Brain microvascular endothelial cell (primary cell): ENCODE measurements around the gene KMT2C.
"Not testable (repeated sequence)": the region's sequence is repeated elsewhere in the genome, so short reads cannot be mapped to it uniquely, and the experiment has no call there.

ENCODE experiments used
- DNase-seq: peaks from one replicate; pipeline ENCODE4 v3.0.0-alpha.2; 2020
- H3K27ac ChIP-seq: fragments of 250-450 bp; sonication (Bioruptor Pico); 2 replicates; pipeline ENCODE4 v1.5.1; 2020; ENCODE audit warnings: mild to moderate bottlenecking, moderate library complexity
- H3K27me3 ChIP-seq: fragments of 250-450 bp; sonication (Bioruptor Pico); replicated peaks from 2 replicates; pipeline ENCODE4 v1.5.1; 2020; ENCODE audit warnings: mild to moderate bottlenecking
- H3K36me3 ChIP-seq: fragments of 250-450 bp; sonication (Bioruptor Pico); replicated peaks from 2 replicates; pipeline ENCODE4 v1.5.1; 2020; ENCODE audit warnings: mild to moderate bottlenecking
- H3K4me3 ChIP-seq: 2 replicates; pipeline ENCODE4 v1.5.1; 2011; ENCODE audit warnings: low read depth, mild to moderate bottlenecking, control low read depth, low read length, moderate library complexity
- in situ Hi-C: cut with HindIII; loops from 2 replicates; pipeline ENCODE4 v1.10.0; 2017; ENCODE audit warnings: low sequenced_read_pairs, low pct_ligation_motif_present
- TF ChIP-seq, protein P1 (sequence below): IDR thresholded peaks from 2 replicates; pipeline ENCODE4 v1.5.1; 2011; ENCODE audit warnings: low read depth, mild to moderate bottlenecking, moderate library complexity, low read length, control low read depth, inconsistent platforms; ENCODE audit errors: missing control alignments

Gene KMT2C

GRCh38 chr7:152399344-152399743, 36.5 kb downstream of the KMT2C start:
- in situ Hi-C loops: no loop called here
- TF ChIP-seq, protein P1, sequence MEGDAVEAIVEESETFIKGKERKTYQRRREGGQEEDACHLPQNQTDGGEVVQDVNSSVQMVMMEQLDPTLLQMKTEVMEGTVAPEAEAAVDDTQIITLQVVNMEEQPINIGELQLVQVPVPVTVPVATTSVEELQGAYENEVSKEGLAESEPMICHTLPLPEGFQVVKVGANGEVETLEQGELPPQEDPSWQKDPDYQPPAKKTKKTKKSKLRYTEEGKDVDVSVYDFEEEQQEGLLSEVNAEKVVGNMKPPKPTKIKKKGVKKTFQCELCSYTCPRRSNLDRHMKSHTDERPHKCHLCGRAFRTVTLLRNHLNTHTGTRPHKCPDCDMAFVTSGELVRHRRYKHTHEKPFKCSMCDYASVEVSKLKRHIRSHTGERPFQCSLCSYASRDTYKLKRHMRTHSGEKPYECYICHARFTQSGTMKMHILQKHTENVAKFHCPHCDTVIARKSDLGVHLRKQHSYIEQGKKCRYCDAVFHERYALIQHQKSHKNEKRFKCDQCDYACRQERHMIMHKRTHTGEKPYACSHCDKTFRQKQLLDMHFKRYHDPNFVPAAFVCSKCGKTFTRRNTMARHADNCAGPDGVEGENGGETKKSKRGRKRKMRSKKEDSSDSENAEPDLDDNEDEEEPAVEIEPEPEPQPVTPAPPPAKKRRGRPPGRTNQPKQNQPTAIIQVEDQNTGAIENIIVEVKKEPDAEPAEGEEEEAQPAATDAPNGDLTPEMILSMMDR: no peak

DNA sequence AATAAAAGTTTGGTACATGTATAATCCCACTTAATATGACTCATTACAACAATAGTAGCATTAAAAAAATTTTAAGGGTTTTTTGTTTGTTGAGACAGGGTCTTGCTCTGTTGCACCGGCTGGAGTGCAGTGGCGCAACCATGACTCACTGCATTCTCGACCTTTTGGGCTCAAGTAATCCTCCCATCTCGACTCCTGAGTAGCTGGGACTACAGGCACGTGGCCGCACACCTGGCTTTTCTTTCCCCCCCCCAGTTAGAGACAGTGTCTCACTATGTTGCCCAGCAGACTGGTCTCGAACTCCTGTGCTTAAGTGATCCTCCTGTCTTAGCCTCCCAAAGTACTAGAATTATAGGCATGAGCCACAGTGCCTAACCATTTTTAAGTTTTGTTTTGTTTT, 40.7 kb downstream of the KMT2C start:
- H3K27ac ChIP-seq: no peak overlapping the region
- no peaks in the 10 kb centered on the region for H3K36me3 ChIP-seq
- DNase-seq: peak; percentile 77
- TF ChIP-seq, protein P1: no peak
- in situ Hi-C loops: no loop called here
- no peak overlapping the region for H3K4me3 ChIP-seq
- no peaks in the 10 kb centered on the region for H3K27me3 ChIP-seq

More at GRCh38 chr7:152399344-152399743, 36.5 kb downstream of the KMT2C start:
- no peak overlapping the region for H3K27ac ChIP-seq
- H3K36me3 ChIP-seq: no peaks in the 10 kb centered on the region
- DNase-seq: no peak
- no peaks in the 10 kb centered on the region for H3K27me3 ChIP-seq
- no peak overlapping the region for H3K4me3 ChIP-seq

DNA sequence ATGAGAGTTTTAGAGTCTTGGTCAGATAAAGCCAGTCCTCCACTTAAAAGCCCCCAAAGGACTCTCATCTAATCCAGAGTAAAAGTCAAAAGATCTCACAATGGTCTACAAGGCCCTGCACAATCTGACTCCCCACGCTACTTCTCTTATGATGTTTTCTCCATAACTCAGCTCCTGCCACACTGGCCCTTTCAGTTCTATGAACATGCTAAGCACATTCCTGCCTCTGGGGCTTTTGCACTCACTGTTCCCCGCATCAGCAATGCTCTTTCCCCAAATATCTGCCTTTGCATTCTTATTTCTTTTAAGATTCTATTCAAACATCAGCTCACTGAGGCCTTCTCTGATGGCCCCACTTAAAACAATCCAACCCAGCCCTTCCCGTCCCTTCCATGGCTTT, 41.6 kb downstream of the KMT2C start:
- H3K27ac ChIP-seq, H3K4me3 ChIP-seq, H3K27me3 ChIP-seq, H3K36me3 ChIP-seq, in situ Hi-C loops: not testable (repeated sequence)
- TF ChIP-seq, protein P1: peak; percentile 72
- DNase-seq: peak; percentile 47

- TF ChIP-seq, protein P1: no peak
Observed at GRCh38 chr7:152392254-152392653, 43.5 kb downstream of the KMT2C start.

GRCh38 chr7:152386136-152386764, 49.6 kb downstream of the KMT2C start:
- H3K4me3 ChIP-seq, in situ Hi-C loops, DNase-seq, H3K27me3 ChIP-seq, H3K36me3 ChIP-seq, H3K27ac ChIP-seq: not testable (repeated sequence)

More at GRCh38 chr7:152392254-152392653, 43.5 kb downstream of the KMT2C start:
- Histone ChIP-seq H3K4me3 (no peak overlapping the region), H3K27ac (no peak overlapping the region), H3K27me3 (no peaks in the 10 kb centered on the region), H3K36me3 (no peaks in the 10 kb centered on the region)
- in situ Hi-C loops: no loop called here
- DNase-seq: no peak

GRCh38 chr7:152384235-152385200, 51.3 kb downstream of the KMT2C start:
- H3K27me3 ChIP-seq, in situ Hi-C loops, H3K4me3 ChIP-seq, H3K36me3 ChIP-seq, H3K27ac ChIP-seq, DNase-seq: not testable (repeated sequence)
